SJCRH30 (cell line): ENCODE measurements around the gene LHFPL3. TPM values are rescaled to one million over a fixed set of nuclear protein-coding genes. Genes with fewer than 3 reads are reported as not detected.

Experiments used
- DNase-seq, 2 experiments: peaks; one replicate each; pipeline ENCODE4 v3.0.0-alpha.2; 2015 to 2020
- H3K27ac ChIP-seq: fragments of 250-450 bp; sonication (Bioruptor Pico); 2 replicates; pipeline ENCODE4 v1.5.1; 2020; ENCODE audit warnings: mild to moderate bottlenecking, moderate library complexity
- H3K27me3 ChIP-seq: fragments of 250-450 bp; sonication (Bioruptor Pico); 2 replicates; pipeline ENCODE4 v1.5.1; 2020; ENCODE audit warnings: mild to moderate bottlenecking, moderate library complexity
- H3K36me3 ChIP-seq: fragments of 250-450 bp; sonication (Bioruptor Pico); 2 replicates; pipeline ENCODE4 v1.5.1; 2020; ENCODE audit warnings: mild to moderate bottlenecking, moderate library complexity
- H3K4me1 ChIP-seq: fragments of 250-450 bp; sonication (Bioruptor Pico); 2 replicates; pipeline ENCODE4 v1.5.1; 2020; ENCODE audit warnings: mild to moderate bottlenecking, moderate library complexity
- H3K4me3 ChIP-seq: fragments of 250-450 bp; sonication (Bioruptor Pico); 2 replicates; pipeline ENCODE4 v1.5.1; 2020; ENCODE audit warnings: mild to moderate bottlenecking, moderate library complexity
- H3K9me3 ChIP-seq: fragments of 250-450 bp; sonication (Bioruptor Pico); replicated peaks from 2 replicates; pipeline ENCODE4 v1.5.1; 2020; ENCODE audit warnings: mild to moderate bottlenecking, moderate library complexity
- total RNA-seq: library from RNA; depleted of rRNA; stranded (reverse); fragments of >200 nt; shearing (Covaris generic); gene quantifications from 2 replicates; pipeline ENCODE4 v1.2.3, GENCODE V29; 2014

Gene LHFPL3
- total RNA-seq, 1 experiment from 2014 or later = 0.22 TPM

DNA sequence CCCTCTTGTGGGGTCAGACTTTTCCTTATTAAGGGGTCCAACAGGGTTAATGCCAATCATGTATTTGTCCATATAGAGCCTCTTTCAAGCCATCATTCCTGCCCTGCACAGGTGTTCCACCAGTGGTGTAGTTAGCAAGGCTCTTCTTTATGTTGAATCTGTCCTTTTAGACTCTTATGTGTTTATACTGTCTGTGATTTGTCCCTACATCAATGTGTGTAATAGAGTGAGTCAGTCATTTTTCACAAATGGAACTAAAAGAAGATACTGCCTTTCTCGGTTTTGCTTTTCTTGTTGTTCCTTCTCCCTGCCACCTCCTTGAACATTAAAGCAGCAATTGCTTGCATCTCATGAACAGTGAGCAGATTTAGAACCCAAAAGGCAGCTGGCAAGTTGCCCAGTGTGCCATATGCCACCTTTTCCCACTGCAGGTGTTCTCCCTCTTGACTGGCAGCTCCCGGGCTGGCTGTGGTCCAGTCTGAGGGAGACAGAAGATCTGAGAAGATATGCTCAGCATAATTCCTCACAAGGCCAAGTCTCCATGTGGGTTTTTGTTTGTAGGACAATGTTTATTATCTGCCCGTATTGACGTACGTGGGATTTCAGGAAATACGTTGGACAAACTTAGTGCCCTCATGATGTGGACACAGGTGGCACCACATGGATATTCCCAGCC, 154.1 kb downstream of the LHFPL3 start:
- Histone ChIP-seq H3K4me1 (0 out of 2 replicates have a peak, but pooled peaks cover 3% of the 10 kb centered on the region), H3K27ac (no peak overlapping the region), H3K36me3 (no peaks in the 10 kb centered on the region), H3K4me3 (no peak overlapping the region), H3K27me3 (peaks cover 6% of the 10 kb centered on the region; the same call in 1 of the 2 replicates), H3K9me3 (no peaks in the 10 kb centered on the region)
- DNase-seq = peak in 1 of 2 experiments; percentile 13

DNA sequence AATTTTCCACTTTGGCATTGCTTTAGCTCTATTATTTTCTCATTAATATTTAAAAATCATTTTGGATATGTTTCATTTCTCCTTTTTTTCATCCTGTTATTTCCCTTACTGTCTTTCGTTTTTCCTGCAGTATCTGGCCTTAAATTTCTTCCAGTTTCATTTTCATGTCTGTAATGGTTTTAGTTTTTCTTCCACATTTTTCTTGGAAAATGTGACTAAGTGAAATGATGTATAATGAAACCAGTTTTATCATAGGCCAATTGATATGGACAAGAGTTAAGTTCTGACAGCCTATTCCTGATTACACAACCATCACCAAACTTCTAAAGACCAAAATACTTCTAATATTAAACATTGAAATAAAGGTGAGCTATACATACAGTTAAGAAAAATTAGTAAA, 158.5 kb downstream of the LHFPL3 start:
- Histone ChIP-seq H3K4me3 (no peak overlapping the region), H3K27me3 (no peaks in the 10 kb centered on the region), H3K27ac (no peak overlapping the region), H3K4me1 (0 out of 2 replicates have a peak, but pooled peaks cover 3% of the 10 kb centered on the region), H3K9me3 (no peaks in the 10 kb centered on the region), H3K36me3 (no peaks in the 10 kb centered on the region)
- no peak for DNase-seq

DNA sequence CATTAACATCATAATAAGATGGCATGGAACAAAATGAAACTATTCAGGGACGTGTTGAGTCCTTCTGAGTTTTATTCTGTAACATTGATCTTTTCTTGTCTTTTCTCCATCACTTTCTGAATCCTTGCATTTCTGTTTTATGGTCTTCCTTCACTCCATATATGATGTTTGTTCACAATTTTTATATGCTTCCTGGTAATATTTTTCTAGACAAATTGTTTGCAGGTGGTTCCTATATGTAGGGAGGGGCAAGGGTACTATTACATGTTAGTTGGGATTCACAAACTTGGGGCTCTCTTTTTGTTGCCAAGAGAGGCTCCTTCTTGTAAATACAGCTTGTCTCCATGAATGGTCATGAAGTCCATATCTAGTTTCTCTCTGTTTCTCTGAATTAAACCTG, 159.2 kb downstream of the LHFPL3 start:
- H3K4me3 ChIP-seq = no peak overlapping the region
- no peaks in the 10 kb centered on the region for H3K36me3 ChIP-seq
- H3K4me1 ChIP-seq = 0 out of 2 replicates have a peak, but pooled peaks cover 3% of the 10 kb centered on the region
- no peak overlapping the region for H3K27ac ChIP-seq
- no peaks in the 10 kb centered on the region for H3K27me3 ChIP-seq
- no peaks in the 10 kb centered on the region for H3K9me3 ChIP-seq
- no peak for DNase-seq

- H3K4me3 ChIP-seq = no peak overlapping the region
- H3K36me3 ChIP-seq = no peaks in the 10 kb centered on the region
- no peaks in the 10 kb centered on the region for H3K9me3 ChIP-seq
- no peak for DNase-seq
- no peak overlapping the region for H3K27ac ChIP-seq
- H3K27me3 ChIP-seq = peaks cover 4% of the 10 kb centered on the region; the same call in 1 of the 2 replicates
- H3K4me1 ChIP-seq = 0 out of 2 replicates have a peak, but pooled peaks cover 2% of the 10 kb centered on the region
These were observed 169.1 kb downstream of the LHFPL3 start for GRCh38 chr7:104497379-104497967.

DNA sequence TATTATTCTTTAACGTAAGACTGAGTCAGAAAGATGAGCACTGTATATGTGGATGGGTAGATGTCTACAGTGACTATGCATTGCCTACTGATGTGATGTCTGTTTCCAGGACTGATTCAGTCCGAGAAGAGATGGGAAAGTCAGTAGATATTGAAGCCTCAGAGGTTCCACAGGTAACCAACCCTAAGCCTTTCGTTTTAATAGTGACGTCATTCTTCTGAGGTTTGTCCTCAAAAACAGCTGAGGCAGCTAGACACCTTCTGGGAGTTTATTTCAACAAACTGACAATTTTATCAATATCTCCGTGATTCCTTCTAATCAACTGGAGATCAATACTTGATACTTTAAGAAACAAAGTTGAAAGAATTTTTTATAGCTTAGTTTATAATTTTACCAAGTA, 171.6 kb downstream of the LHFPL3 start:
- Histone ChIP-seq H3K4me3 (no peak overlapping the region), H3K27ac (no peak overlapping the region), H3K27me3 (no peaks in the 10 kb centered on the region), H3K4me1 (0 out of 2 replicates have a peak, but pooled peaks cover 2% of the 10 kb centered on the region), H3K9me3 (no peaks in the 10 kb centered on the region), H3K36me3 (no peaks in the 10 kb centered on the region)
- DNase-seq = no peak

GRCh38 chr7:104509874-104510273, 181.5 kb downstream of the LHFPL3 start:
- Histone ChIP-seq H3K4me3 (no peak overlapping the region), H3K27ac (no peak overlapping the region), H3K27me3 (no peaks in the 10 kb centered on the region), H3K36me3 (no peaks in the 10 kb centered on the region), H3K4me1 (no peaks in the 10 kb centered on the region), H3K9me3 (no peaks in the 10 kb centered on the region)
- DNase-seq = no peak

DNA sequence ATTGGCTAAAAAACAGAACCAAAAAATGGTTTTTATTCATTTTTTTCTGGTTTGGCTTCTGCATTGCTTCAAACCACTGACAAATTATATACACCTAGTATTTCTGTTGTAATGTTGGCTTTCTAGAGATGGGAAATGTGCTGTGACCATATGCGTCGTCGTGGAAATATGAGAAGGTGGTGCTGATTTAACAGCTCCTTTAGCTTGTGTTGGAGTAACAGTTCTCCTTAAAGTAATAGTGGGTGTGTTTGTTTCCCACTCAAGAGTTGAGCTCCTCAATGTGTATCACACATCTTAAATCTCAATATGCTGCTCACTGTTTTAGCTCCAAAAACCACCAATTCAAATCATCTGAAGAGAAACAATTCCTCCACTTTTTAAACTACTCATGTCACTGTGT, 196.4 kb downstream of the LHFPL3 start:
- no peaks in the 10 kb centered on the region for H3K27me3 ChIP-seq
- no peak overlapping the region for H3K27ac ChIP-seq
- H3K9me3 ChIP-seq = no peaks in the 10 kb centered on the region
- H3K4me3 ChIP-seq = no peak overlapping the region
- H3K4me1 ChIP-seq = no peaks in the 10 kb centered on the region
- no peaks in the 10 kb centered on the region for H3K36me3 ChIP-seq
- DNase-seq = no peak

GRCh38 chr7:104528142-104528541, 199.7 kb downstream of the LHFPL3 start:
- no peak overlapping the region for H3K4me3 ChIP-seq
- no peaks in the 10 kb centered on the region for H3K9me3 ChIP-seq
- no peak for DNase-seq

GRCh38 chr7:104529567-104529966, 201.2 kb downstream of the LHFPL3 start:
- Histone ChIP-seq H3K9me3 (no peaks in the 10 kb centered on the region), H3K4me3 (no peak overlapping the region), H3K27ac (no peak overlapping the region), H3K36me3 (no peaks in the 10 kb centered on the region), H3K4me1 (no peaks in the 10 kb centered on the region), H3K27me3 (no peaks in the 10 kb centered on the region)
- no peak for DNase-seq

More at GRCh38 chr7:104528142-104528541, 199.7 kb downstream of the LHFPL3 start:
- H3K27ac ChIP-seq = no peak overlapping the region
- H3K4me1 ChIP-seq = no peaks in the 10 kb centered on the region
- no peaks in the 10 kb centered on the region for H3K27me3 ChIP-seq
- no peaks in the 10 kb centered on the region for H3K36me3 ChIP-seq

DNA sequence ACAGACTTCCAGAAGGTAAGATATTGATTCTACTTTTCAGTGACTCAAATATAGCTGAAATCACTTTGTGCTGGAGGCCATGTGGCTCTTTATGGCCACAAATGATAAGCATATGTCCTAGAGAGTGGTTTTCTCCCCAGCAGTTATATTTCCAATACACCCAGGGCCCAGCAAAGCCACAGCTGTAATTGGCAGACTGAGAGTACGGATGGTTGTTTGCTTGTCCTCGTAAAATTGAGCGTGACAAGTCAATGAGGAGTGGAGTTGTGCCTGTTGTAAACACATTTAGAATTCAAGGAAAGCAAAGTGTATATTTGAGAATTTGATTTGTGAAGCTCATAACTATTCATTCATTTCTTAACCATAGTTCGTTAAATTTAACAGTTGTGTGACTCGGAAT, 201.8 kb downstream of the LHFPL3 start:
- no peak overlapping the region for H3K27ac ChIP-seq
- no peak for DNase-seq
- no peak overlapping the region for H3K4me3 ChIP-seq
- no peaks in the 10 kb centered on the region for H3K4me1 ChIP-seq
- no peaks in the 10 kb centered on the region for H3K27me3 ChIP-seq
- no peaks in the 10 kb centered on the region for H3K9me3 ChIP-seq
- H3K36me3 ChIP-seq = no peaks in the 10 kb centered on the region

- Histone ChIP-seq H3K27ac (no peak overlapping the region), H3K4me3 (no peak overlapping the region), H3K4me1 (no peaks in the 10 kb centered on the region), H3K9me3 (no peaks in the 10 kb centered on the region), H3K27me3 (no peaks in the 10 kb centered on the region), H3K36me3 (no peaks in the 10 kb centered on the region)
- DNase-seq = no peak
These were observed 205.7 kb downstream of the LHFPL3 start for GRCh38 chr7:104534149-104534548.

DNA sequence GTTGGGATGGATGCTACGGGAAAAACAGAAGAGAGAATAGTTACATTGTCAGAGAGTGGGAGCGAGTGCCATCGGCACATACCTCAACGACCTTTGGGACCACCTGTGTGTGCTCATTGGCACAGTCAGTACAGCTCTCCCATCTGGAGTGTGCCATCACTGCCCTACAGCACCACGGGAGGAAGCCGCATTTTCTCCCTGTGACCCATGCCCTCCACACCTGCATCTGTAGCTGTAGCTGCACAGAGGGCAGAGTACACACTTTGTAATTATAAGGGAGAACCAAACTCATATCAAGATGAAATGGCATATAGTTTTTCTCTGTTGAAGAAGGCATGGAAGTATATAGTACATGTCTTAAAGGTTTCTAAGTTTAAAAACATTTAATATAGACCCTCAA, 207.4 kb downstream of the LHFPL3 start:
- no peaks in the 10 kb centered on the region for H3K4me1 ChIP-seq
- no peaks in the 10 kb centered on the region for H3K9me3 ChIP-seq
- H3K36me3 ChIP-seq = no peaks in the 10 kb centered on the region
- H3K27me3 ChIP-seq = no peaks in the 10 kb centered on the region
- no peak for DNase-seq
- no peak overlapping the region for H3K4me3 ChIP-seq
- no peak overlapping the region for H3K27ac ChIP-seq

DNA sequence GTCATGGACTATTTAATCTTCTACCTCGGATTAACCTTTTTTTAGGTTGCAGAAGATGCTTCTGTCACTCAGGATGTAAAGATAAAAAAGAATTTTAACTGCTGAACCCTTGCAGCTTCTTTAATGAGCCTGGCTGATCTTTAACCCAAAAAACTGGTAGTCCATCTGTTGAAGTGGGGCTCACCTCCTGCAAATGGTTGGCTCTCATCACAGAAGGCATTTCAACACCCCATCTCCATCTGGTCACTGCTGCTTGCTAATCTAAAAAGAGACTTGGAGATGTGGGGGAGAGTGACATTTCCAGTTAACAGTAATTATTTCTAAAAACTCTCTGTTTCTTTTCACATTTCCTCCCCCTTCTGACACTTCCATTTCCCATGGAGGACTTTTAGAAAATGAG, 208.6 kb downstream of the LHFPL3 start:
- Histone ChIP-seq H3K27me3 (no peaks in the 10 kb centered on the region), H3K4me1 (no peaks in the 10 kb centered on the region), H3K9me3 (no peaks in the 10 kb centered on the region), H3K4me3 (no peak overlapping the region), H3K36me3 (no peaks in the 10 kb centered on the region), H3K27ac (no peak overlapping the region)
- no peak for DNase-seq

- H3K4me1 ChIP-seq = no peaks in the 10 kb centered on the region
- DNase-seq = no peak
- no peaks in the 10 kb centered on the region for H3K9me3 ChIP-seq
- H3K27me3 ChIP-seq = no peaks in the 10 kb centered on the region
- no peak overlapping the region for H3K27ac ChIP-seq
- H3K36me3 ChIP-seq = no peaks in the 10 kb centered on the region
- no peak overlapping the region for H3K4me3 ChIP-seq
These were observed 209.7 kb downstream of the LHFPL3 start for GRCh38 chr7:104538152-104538551.

- no peaks in the 10 kb centered on the region for H3K9me3 ChIP-seq
- no peak for DNase-seq
- no peak overlapping the region for H3K27ac ChIP-seq
These were observed 213.5 kb downstream of the LHFPL3 start for GRCh38 chr7:104541897-104542296.

DNA sequence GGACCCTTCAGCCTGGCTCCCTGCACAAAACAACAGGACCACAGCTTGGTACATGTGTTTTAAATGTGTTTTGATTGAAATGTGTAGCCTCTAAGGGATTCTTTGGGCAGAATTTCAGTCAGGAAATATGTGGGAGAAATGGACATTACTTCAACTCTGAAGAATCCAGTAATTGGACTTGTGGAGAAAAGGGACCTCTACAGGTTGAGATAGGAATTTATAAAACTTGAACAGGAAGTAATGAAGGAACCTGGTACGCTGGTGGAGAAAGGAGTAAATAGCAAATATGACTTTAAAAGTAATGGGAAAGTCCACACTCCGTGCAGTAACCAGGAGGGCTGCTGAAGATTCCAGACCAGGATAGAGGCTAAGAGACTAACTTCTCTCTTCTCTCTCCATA, 220.5 kb downstream of the LHFPL3 start:
- DNase-seq = peak in 1 of 2 experiments; percentile 26
- Histone ChIP-seq H3K4me1 (no peaks in the 10 kb centered on the region), H3K36me3 (no peaks in the 10 kb centered on the region)

More at GRCh38 chr7:104541897-104542296, 213.5 kb downstream of the LHFPL3 start:
- Histone ChIP-seq H3K4me3 (no peak overlapping the region), H3K27me3 (no peaks in the 10 kb centered on the region), H3K36me3 (no peaks in the 10 kb centered on the region), H3K4me1 (no peaks in the 10 kb centered on the region)

More for the DNA sequence above, 220.5 kb downstream of the LHFPL3 start:
- Histone ChIP-seq H3K9me3 (no peaks in the 10 kb centered on the region), H3K27me3 (no peaks in the 10 kb centered on the region), H3K27ac (no peak overlapping the region), H3K4me3 (no peak overlapping the region)
